Measurements from ENCODE around the gene HLA-DOA. TPM values are rescaled to one million over a fixed set of nuclear protein-coding genes. Genes with fewer than 3 reads are reported as not detected.
A peak's percentile ranks its signal among the peaks of the same experiment; 100 is the strongest.

HLA-DOA gene
- total RNA-seq, 2 experiments from 2014 or later, result 1.4 to 1.6 TPM

DNA sequence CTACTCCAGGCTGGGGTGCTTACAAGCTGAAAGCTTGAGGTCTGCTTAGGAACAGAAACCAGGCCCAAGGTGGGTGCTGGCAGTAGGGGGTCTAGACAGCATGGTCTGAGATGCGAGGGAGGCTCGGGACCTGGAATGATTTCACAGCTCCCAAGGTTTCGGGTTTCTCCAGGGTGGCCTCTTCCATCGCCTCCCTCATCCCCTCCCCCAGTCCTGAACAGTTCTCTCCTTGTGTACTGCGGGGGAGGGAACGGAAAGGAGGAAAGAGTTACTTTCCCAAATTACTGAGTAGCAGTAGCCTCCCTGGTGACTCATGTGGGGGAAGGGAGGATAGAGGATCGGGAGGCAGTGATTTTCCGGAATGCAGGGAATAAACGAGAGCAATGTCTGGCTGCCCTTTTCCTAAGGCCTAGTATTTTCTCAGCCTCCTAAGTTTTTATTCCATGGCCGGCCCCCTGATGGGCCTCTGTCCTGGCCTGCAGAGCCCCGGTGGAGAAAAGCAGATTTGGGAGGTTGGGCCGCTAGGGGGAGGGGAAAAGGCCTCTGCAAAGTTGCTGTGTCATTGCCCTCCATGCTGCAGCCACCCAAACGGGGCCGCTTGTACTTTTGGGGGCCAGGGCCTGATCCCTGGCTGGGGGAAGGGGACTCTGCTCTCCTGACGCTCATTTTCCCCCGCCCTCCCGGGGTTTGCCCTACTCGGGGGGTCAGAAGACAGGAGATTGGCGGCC is 39.5 kb downstream of the HLA-DOA start:
- CTCF ChIA-PET, result interaction anchor here (1.1 to 14.5 kb wide), 6 partner anchors 15 to 351 kb away, joined by 3 to 167 read pairs (median 55); partner anchors contain the start of genes HLA-DMA, HLA-DMB and PSMB9
- DNase-seq, result peak; percentile 82
- Mint-ChIP-seq H3K36me3 (ENCODE audit: low read depth) (peaks cover 56% of the 10 kb centered on the region), H3K4me3 (peak overlapping the region; percentile 93), H3K27ac (peak overlapping the region; percentile 100), H3K4me1 (ENCODE audit: low read depth) (peaks cover 24% of the 10 kb centered on the region), H3K27me3 (ENCODE audit: low read depth) (no peaks in the 10 kb centered on the region), H3K9me3 (no peaks in the 10 kb centered on the region)
- intact Hi-C loops (cut with micrococcal nuclease), result loop anchor here (2.0 to 10.0 kb wide), 8 partner anchors 15 to 1231 kb away; partner anchors contain the start of genes AGPAT1, CUTA, HSPA1B and RNF5

GRCh38 chr6:32968867-32969684 is 40.3 kb downstream of the HLA-DOA start:
- H3K36me3 Mint-ChIP-seq (ENCODE audit: low read depth), result peaks cover 48% of the 10 kb centered on the region
- peaks cover 27% of the 10 kb centered on the region for H3K4me1 Mint-ChIP-seq (ENCODE audit: low read depth)
- H3K27me3 Mint-ChIP-seq (ENCODE audit: low read depth), result no peaks in the 10 kb centered on the region
- H3K27ac Mint-ChIP-seq, result peak overlapping the region; percentile 100
- H3K4me3 Mint-ChIP-seq, result peak overlapping the region; percentile 93
- CTCF ChIA-PET, result interaction anchor here (0.6 to 14.5 kb wide), 9 partner anchors 14 to 351 kb away, joined by 3 to 167 read pairs (median 3); partner anchors contain the start of genes HLA-DMA, PSMB9 and TAP2
- DNase-seq, result peak; percentile 84
- H3K9me3 Mint-ChIP-seq, result no peaks in the 10 kb centered on the region
- intact Hi-C loops (cut with micrococcal nuclease), result loop anchor here (1.0 to 2.0 kb wide), 3 partner anchors 16 to 28 kb away; partner anchors contain the start of genes HLA-DMA and HLA-DMB

GRCh38 chr6:32968093-32968866 is 41.1 kb downstream of the HLA-DOA start, which contains the start of gene BRD2:
BRD2 (plus strand) TSS chr6:32968594; CDS start chr6:32972899, 4,305 bp downstream.
- Mint-ChIP-seq H3K36me3 (ENCODE audit: low read depth) (peaks cover 40% of the 10 kb centered on the region), H3K4me1 (ENCODE audit: low read depth) (peaks cover 30% of the 10 kb centered on the region), H3K27me3 (ENCODE audit: low read depth) (no peaks in the 10 kb centered on the region), H3K4me3 (peak within 1 kb of the TSS; percentile 93), H3K9me3 (no peaks in the 10 kb centered on the region), H3K27ac (peak within 1 kb of the TSS; percentile 100)
- peak; percentile 98 for DNase-seq
- CTCF ChIA-PET, result interaction anchor here (0.6 to 14.5 kb wide), 13 partner anchors 12 to 130 kb away, joined by 3 to 167 read pairs (median 4); partner anchors contain the start of genes HLA-DMA, HLA-DMB, PSMB9 and TAP2
- intact Hi-C loops (cut with micrococcal nuclease), result loop anchor here (1.0 to 2.0 kb wide), 3 partner anchors 15 to 27 kb away; partner anchors contain the start of genes HLA-DMA and HLA-DMB

DNA sequence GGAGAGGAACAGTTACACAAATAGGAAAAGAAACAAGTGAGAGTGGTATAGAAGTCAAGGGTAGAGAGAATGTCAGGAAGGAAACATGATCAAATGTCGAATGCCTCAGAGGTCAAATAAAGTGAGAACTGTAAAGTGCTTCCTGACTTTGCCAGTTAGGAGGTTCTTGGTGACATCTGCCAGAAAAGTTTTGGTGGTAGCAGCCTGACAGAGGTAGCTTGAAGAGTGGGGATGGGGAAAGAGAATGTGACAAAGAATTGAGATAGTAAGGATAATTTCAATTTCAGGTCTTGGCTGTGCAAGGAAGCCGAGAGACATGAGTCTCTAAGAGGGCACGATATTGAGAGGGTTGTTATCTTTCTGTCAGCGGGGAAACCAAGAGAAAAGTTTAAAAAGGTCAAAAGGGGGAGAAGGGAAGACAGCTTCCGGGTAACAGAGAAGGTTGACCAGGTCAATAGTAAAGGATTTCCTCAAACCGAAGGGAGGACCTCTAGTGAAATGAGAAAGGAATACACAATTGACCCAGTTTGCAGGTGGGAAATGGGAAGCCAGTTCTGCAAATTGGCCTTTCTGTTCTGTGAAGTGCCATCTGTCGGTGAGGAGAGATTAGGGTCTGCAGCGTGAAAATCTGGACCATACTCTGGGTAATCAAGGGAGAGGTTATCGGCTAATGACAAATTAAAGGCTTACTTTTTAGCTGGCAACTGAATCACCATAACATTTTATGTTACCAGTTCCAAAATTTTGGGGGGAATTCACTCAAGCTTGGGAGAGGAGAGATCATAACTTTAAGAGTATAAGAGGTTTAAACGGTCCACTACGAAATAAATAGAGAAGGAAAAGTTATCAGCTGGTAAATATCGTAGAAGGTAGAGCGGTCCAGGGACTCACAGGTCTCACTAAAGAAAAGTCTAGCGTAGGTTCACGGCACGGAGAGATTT is 42.0 kb downstream of the HLA-DOA start:
- intact Hi-C loops (cut with micrococcal nuclease), result loop anchor here (1.0 to 2.0 kb wide), 6 partner anchors 14 to 73 kb away; partner anchors contain the start of genes HLA-DMA and HLA-DMB
- H3K27ac Mint-ChIP-seq, result peak overlapping the region; percentile 100
- H3K27me3 Mint-ChIP-seq (ENCODE audit: low read depth), result no peaks in the 10 kb centered on the region
- H3K36me3 Mint-ChIP-seq (ENCODE audit: low read depth), result peaks cover 31% of the 10 kb centered on the region
- peak; percentile 58 for DNase-seq
- H3K4me1 Mint-ChIP-seq (ENCODE audit: low read depth), result peaks cover 35% of the 10 kb centered on the region
- peak overlapping the region; percentile 93 for H3K4me3 Mint-ChIP-seq
- CTCF ChIA-PET, result interaction anchor here (0.8 to 14.5 kb wide), 13 partner anchors 8 to 123 kb away, joined by 3 to 167 read pairs (median 4); partner anchors contain the start of genes HLA-DMA and HLA-DMB
- H3K9me3 Mint-ChIP-seq, result no peaks in the 10 kb centered on the region

DNA sequence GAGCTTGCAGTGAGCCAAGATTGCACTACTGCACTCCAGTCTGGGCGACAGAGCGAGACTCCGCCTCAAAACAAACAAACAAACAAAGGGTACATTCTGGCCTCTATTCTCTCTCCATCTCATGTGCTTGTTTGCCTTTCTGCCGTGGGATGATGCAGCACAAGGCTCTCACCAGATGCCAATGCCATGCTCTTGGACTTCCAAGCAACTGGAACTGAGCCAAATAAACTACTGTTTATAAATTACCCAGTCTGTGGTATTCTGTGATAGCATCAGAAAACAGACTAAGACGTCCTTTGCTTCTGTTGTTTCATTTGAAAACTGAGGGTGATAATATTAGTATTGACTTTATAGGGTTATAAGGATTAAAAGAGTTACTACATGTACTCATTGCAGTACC is 44.6 kb downstream of the HLA-DOA start:
- CTCF ChIA-PET, result interaction anchor here (1.1 to 14.5 kb wide), 5 partner anchors 10 to 71 kb away, joined by 4 to 167 read pairs (median 26); partner anchors contain the start of gene HLA-DMA
- no peak overlapping the region for H3K27ac Mint-ChIP-seq
- H3K4me1 Mint-ChIP-seq (ENCODE audit: low read depth), result peaks cover 48% of the 10 kb centered on the region
- DNase-seq, result no peak
- no peak overlapping the region for H3K4me3 Mint-ChIP-seq
- H3K9me3 Mint-ChIP-seq, result no peaks in the 10 kb centered on the region
- peaks cover 9% of the 10 kb centered on the region for H3K36me3 Mint-ChIP-seq (ENCODE audit: low read depth)
- no peaks in the 10 kb centered on the region for H3K27me3 Mint-ChIP-seq (ENCODE audit: low read depth)
- intact Hi-C loops (cut with micrococcal nuclease), result no loop called here

- H3K4me3 Mint-ChIP-seq, result no peak overlapping the region
- peaks cover 5% of the 10 kb centered on the region for H3K36me3 Mint-ChIP-seq (ENCODE audit: low read depth)
- peaks cover 48% of the 10 kb centered on the region for H3K4me1 Mint-ChIP-seq (ENCODE audit: low read depth)
- intact Hi-C loops (cut with micrococcal nuclease), result no loop called here
- H3K27me3 Mint-ChIP-seq (ENCODE audit: low read depth), result no peaks in the 10 kb centered on the region
- no peak overlapping the region for H3K27ac Mint-ChIP-seq
- CTCF ChIA-PET, result interaction anchor here (1.2 to 14.5 kb wide), 4 partner anchors 10 to 30 kb away, joined by 4 to 143 read pairs (median 20); partner anchors contain the start of gene HLA-DMA
- H3K9me3 Mint-ChIP-seq, result no peaks in the 10 kb centered on the region
- no peak for DNase-seq
Observed at GRCh38 chr6:32963866-32964265, 45.5 kb downstream of the HLA-DOA start.

GRCh38 chr6:32962213-32962826 is 47.1 kb downstream of the HLA-DOA start:
- H3K36me3 Mint-ChIP-seq (ENCODE audit: low read depth), result peaks cover 2% of the 10 kb centered on the region
- H3K4me1 Mint-ChIP-seq (ENCODE audit: low read depth), result peaks cover 48% of the 10 kb centered on the region
- no peak overlapping the region for H3K4me3 Mint-ChIP-seq
- CTCF ChIA-PET, result interaction anchor here (1.0 to 14.5 kb wide), 6 partner anchors 8 to 94 kb away, joined by 3 to 143 read pairs (median 10); partner anchors contain the start of gene HLA-DMA
- intact Hi-C loops (cut with micrococcal nuclease), result no loop called here
- DNase-seq, result no peak
- H3K9me3 Mint-ChIP-seq, result no peaks in the 10 kb centered on the region
- no peak overlapping the region for H3K27ac Mint-ChIP-seq
- H3K27me3 Mint-ChIP-seq (ENCODE audit: low read depth), result no peaks in the 10 kb centered on the region

DNA sequence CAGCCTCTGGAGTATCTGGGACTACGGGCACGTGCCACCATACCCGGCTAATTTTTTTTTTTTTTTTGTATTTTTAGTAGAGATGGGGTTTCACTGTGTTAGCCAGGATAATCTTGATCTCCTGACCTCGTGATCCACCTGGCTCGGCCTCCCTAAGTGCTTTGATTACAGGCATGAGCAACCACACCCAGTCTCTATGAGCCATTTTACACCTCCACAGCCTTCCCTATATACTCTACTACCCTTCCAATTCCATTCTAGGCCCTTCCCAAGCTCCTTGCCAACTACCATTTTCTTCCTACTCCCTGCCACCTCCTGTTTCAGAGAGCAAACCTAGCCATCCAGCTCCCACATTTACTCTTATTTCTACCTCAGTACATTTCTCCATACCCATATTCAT is 48.8 kb downstream of the HLA-DOA start:
- Mint-ChIP-seq H3K27me3 (ENCODE audit: low read depth) (no peaks in the 10 kb centered on the region), H3K4me3 (no peak overlapping the region), H3K9me3 (no peaks in the 10 kb centered on the region), H3K27ac (no peak overlapping the region), H3K36me3 (ENCODE audit: low read depth) (no peaks in the 10 kb centered on the region), H3K4me1 (ENCODE audit: low read depth) (peaks cover 37% of the 10 kb centered on the region)
- CTCF ChIA-PET, result interaction anchor here (1.8 kb wide), 1 partner anchor 92 kb away, joined by 5 read pairs; no protein-coding TSS in a partner anchor
- intact Hi-C loops (cut with micrococcal nuclease), result no loop called here
- DNase-seq, result no peak

DNA sequence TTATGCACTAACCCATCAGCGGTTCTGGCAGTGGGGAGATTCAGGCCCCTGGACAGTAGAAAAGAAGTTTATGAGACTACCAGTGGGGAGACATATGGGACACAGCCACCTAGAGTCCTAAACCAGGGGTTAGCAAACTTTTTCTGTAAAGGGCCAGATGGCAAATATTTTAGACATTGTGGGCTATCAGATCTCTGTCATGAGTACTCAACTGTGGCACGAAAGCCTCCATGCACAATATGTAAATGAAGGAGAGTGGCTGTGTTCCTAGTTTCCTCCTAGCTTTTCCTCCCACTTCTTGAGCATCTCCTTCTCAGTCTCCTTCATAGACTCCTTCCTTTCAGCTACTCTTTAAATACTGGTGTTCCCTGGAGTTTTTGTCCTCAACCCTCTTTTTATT is 53.2 kb downstream of the HLA-DOA start:
- DNase-seq, result no peak
- intact Hi-C loops (cut with micrococcal nuclease), result no loop called here
- Mint-ChIP-seq H3K4me1 (ENCODE audit: low read depth) (peaks cover 39% of the 10 kb centered on the region), H3K9me3 (no peaks in the 10 kb centered on the region), H3K27me3 (ENCODE audit: low read depth) (no peaks in the 10 kb centered on the region), H3K4me3 (no peak overlapping the region), H3K27ac (no peak overlapping the region), H3K36me3 (ENCODE audit: low read depth) (no peaks in the 10 kb centered on the region)
- CTCF ChIA-PET, result interaction anchor here (4.2 to 6.0 kb wide), 5 partner anchors 13 to 62 kb away, joined by 37 to 167 read pairs (median 101); partner anchors contain the start of genes BRD2 and HLA-DMB

Measured in activated naive CD4-positive, alpha-beta T cell treated with anti-CD3 and anti-CD28 coated beads for 36 hours (primary cell).